Activated naive CD4-positive, alpha-beta T cell treated with anti-CD3 and anti-CD28 coated beads, Interleukin-2, amount 10 ng/mL, durations not matched to agents 7 days and 5 days (primary cell): ENCODE results near the gene RRP1.

Source experiments
- CTCF ChIA-PET: fragments of 350-600 bp; sonication (Branson Sonifier 250); formaldehyde crosslinking; loops from one replicate; lab custom pipeline; 2021; ENCODE audit warnings: antibody characterized with exemption; lab: Charles Lee
- DNase-seq: peaks from one replicate; pipeline ENCODE4 v3.0.0-alpha.2; 2020
- H3K27ac Mint-ChIP-seq: one replicate; pipeline ENCODE4 v1.8.0; 2021; ENCODE audit warnings: mild to moderate bottlenecking, moderate library complexity, mixed read lengths
- H3K27me3 Mint-ChIP-seq: one replicate; pipeline ENCODE4 v1.8.0; 2021; ENCODE audit warnings: mild to moderate bottlenecking, mixed read lengths
- H3K36me3 Mint-ChIP-seq: one replicate; pipeline ENCODE4 v1.8.0; 2021; ENCODE audit warnings: mixed read lengths
- H3K4me1 Mint-ChIP-seq: one replicate; pipeline ENCODE4 v1.8.0; 2021; ENCODE audit warnings: mixed read lengths
- H3K4me3 Mint-ChIP-seq: one replicate; pipeline ENCODE4 v1.8.0; 2021; ENCODE audit warnings: mild to moderate bottlenecking, moderate library complexity, mixed read lengths
- H3K9me3 Mint-ChIP-seq: one replicate; pipeline ENCODE4 v1.8.0; 2021; ENCODE audit warnings: mixed read lengths

Gene RRP1

DNA sequence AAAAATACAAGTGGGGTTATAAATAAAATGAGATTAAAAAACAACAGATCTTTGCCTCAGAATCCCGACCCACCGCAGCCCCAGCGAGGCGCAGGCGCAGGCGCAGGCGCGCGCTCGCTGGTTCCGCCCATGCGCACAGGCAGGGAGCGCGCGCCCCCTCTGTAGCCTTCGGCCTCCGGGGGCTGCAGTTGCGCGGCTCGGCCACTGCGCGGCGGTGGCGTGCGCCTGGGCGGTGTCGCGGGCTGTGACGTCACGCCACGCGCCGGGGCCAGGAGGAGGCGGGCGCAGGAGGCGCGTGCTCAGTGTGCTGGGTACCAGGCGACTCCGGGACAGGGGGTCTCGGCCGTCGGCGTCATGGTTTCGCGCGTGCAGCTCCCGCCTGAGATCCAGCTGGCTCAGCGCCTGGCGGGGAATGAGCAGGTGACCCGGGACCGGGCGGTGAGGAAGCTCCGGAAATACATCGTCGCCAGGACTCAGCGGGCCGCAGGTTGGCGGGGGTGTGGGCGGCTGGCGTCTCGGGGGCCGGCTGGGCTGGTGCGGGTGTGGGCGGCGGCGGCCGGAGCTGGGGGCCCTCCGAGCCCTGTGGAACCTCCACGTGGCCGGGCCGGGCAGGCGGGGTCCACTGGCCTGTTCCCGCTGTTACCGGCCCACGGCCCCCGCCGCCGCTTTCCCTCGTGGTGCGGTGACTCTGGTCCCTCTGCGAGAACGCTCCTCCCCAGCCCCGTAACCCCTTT is at the start of gene RRP1:
Gene RRP1 (plus strand): TSS at position 302 of the 734 bp plus-strand sequence. CDS start 53 bp downstream, at position 355.
- peak; percentile 91 for DNase-seq
- Mint-ChIP-seq H3K9me3 (no peaks in the 10 kb centered on the region), H3K36me3 (peaks cover 23% of the 10 kb centered on the region), H3K4me3 (peak within 1 kb of the TSS; percentile 94), H3K27me3 (peaks cover 4% of the 10 kb centered on the region), H3K27ac (peak within 1 kb of the TSS; percentile 90), H3K4me1 (peaks cover 27% of the 10 kb centered on the region)
- CTCF ChIA-PET = interaction anchor here (0.7 to 1.4 kb wide), 3 partner anchors 20 to 133 kb away, joined by 3 read pairs; no protein-coding TSS in a partner anchor

- H3K27me3 Mint-ChIP-seq = no peaks in the 10 kb centered on the region
- CTCF ChIA-PET = no interaction called here
- DNase-seq = no peak
- H3K9me3 Mint-ChIP-seq = no peaks in the 10 kb centered on the region
- H3K4me3 Mint-ChIP-seq = no peak overlapping the region
- H3K36me3 Mint-ChIP-seq = peaks cover 14% of the 10 kb centered on the region
- H3K4me1 Mint-ChIP-seq = peaks cover 14% of the 10 kb centered on the region
- no peak overlapping the region for H3K27ac Mint-ChIP-seq
Observed at GRCh38 chr21:43739621-43740435, 49.5 kb upstream of the RRP1 start.

DNA sequence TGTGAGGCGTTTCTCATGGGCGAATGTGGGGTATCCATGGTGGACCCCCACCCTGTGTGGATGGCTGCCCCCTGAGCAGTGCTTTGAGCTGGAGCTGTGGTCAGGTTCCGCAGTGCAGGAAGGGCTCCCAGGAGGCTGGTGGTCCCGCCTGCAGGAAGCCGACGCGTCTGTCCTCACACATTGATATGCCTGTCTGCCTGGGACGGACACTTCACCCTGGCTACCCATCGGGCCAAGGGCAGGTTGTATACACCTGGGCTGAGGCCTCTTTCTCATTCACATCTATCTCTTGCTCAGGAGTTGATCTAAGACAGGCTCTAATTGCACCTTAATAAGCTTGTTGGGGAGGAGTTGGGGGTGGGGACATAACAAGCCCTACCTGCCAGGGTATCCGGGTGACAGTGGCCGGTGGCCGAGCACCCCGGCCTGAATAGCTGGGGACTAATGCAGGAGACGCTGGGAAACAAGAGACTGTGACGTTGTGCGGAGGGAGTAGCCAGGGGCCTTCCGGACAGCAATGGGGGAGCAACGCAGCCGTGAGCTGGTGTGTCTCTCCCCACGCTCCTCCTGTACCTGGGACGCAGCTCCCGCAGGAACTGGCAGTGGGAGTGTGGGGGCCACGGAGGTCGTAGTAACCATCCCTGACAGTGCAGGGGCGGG is 48.8 kb upstream of the RRP1 start:
- CTCF ChIA-PET = no interaction called here
- Mint-ChIP-seq H3K4me3 (peak overlapping the region; percentile 23), H3K27ac (peak overlapping the region; percentile 28)

DNA sequence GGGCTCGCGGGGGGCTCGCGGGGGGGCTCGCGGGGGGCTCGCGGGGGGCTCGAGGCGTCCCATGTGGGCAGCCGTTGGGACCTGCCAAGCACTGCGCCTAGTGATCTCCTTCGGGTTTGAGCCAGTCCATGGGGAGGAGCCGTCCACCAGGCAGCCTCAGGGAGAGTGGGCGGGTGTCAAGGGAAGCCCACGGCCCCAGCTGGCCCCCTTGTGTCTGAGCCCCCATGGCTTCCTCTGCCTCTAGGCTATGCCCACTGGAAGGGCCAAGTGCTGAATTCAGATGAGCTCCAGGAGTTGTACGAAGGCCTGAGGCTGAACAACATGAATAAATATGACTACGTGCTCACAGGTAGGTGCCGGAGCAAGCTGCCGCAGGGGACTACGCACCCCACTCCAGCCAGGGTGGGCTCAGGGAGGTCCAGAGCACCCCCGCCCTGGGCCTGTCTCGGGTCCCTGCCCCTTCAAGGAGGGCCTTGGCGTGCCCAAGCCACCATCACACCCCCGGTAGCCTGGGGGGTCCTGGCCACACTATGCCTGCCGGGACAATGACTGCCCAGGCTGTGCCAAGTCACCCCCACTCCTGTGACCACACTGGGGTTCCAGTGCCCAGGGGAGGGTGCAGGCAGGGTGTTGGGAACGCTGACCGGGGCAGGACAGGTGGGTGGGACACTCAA is 47.8 kb upstream of the RRP1 start:
- no peak for DNase-seq
- H3K27ac Mint-ChIP-seq = no peak overlapping the region
- no peak overlapping the region for H3K4me3 Mint-ChIP-seq
- CTCF ChIA-PET = no interaction called here
- no peaks in the 10 kb centered on the region for H3K9me3 Mint-ChIP-seq
- no peaks in the 10 kb centered on the region for H3K27me3 Mint-ChIP-seq
- peaks cover 10% of the 10 kb centered on the region for H3K36me3 Mint-ChIP-seq
- peaks cover 5% of the 10 kb centered on the region for H3K4me1 Mint-ChIP-seq

More for the DNA sequence above, 48.8 kb upstream of the RRP1 start:
- Mint-ChIP-seq H3K9me3 (no peaks in the 10 kb centered on the region), H3K36me3 (peaks cover 17% of the 10 kb centered on the region), H3K4me1 (peaks cover 11% of the 10 kb centered on the region), H3K27me3 (no peaks in the 10 kb centered on the region)
- peak; percentile 46 for DNase-seq

DNA sequence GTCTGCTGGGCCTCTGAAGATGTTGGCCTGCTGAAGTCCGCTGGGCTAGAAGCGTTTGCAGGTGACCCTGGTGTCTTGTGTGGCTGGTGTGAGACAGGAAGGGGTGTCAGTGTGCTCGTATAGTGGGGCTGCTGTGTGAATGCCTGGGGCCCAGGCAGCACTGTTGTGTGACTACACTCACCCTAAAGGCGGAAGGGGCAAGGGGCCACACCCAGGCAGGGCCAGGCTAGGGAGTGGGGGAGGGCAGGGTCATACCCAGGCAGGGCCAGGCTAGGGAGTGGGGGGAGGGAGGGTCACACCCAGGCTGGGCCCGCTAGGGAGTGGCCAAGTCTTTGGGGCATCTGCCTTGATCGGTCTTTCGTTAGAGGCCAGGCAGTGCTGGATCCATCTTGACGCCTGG is 45.4 kb upstream of the RRP1 start:
- no peaks in the 10 kb centered on the region for H3K27me3 Mint-ChIP-seq
- CTCF ChIA-PET = no interaction called here
- H3K4me1 Mint-ChIP-seq = peaks cover 5% of the 10 kb centered on the region
- no peaks in the 10 kb centered on the region for H3K9me3 Mint-ChIP-seq
- H3K36me3 Mint-ChIP-seq = peaks cover 10% of the 10 kb centered on the region
- no peak overlapping the region for H3K27ac Mint-ChIP-seq
- DNase-seq = no peak
- H3K4me3 Mint-ChIP-seq = no peak overlapping the region

DNA sequence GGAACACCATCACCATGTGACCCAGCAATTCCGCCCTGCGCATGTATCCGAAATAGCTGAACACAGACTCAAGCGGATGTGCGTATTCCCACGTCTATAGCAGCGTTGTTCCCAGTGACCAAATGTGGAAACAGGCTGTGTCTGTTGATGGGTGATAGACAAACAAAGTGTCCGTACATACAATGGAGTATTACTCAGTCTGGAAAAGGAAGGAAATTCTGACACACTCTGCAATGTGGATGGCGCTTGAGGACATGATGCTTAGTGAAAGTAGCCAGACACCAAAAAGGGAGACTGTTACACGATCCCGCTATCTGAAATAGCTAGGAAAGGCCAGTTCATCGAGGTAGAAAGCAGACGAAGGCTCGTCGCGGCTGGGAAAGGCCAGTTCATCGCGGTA is 44.7 kb upstream of the RRP1 start:
- Mint-ChIP-seq H3K27me3 (no peaks in the 10 kb centered on the region), H3K36me3 (peaks cover 14% of the 10 kb centered on the region), H3K4me1 (peaks cover 5% of the 10 kb centered on the region), H3K4me3 (no peak overlapping the region), H3K9me3 (no peaks in the 10 kb centered on the region), H3K27ac (no peak overlapping the region)
- CTCF ChIA-PET = no interaction called here
- no peak for DNase-seq

DNA sequence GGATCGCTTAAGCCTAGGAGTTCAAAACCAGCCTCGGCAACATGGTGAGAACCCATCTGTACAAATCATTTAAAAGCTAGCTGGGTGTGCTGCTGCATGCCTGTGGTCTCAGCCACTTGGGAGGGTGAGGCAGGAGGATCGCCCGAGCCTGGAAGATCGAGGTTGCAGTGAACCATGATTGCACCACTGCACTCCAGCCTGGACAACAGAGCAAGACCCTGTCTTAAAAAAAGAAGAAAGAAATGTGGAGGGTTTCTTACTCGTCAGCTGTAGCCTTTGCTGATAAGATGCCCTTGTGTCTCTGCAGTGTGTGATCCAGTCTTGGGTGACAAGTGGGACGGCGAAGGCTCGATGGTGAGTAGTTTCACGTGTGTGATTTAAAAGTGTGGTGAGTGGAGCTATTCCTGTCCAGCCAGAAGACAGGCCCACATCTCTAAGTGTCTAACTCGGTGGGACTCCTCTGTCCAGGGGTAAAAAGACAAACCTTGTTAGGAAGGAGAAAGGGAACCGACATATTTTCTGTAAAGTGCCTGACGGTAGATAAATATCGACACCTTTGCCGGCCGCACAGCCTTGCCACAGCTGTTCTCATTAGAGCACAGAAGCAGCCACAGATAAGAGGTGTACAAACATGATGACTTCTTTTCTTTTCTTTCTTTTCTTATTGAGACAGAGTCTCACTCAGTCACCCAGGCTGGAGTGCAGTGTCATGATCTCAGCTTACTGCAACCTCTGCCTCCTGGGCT is 43.4 kb upstream of the RRP1 start:
- Mint-ChIP-seq H3K4me1 (no peaks in the 10 kb centered on the region), H3K4me3 (no peak overlapping the region), H3K27me3 (no peaks in the 10 kb centered on the region), H3K27ac (no peak overlapping the region), H3K36me3 (peaks cover 17% of the 10 kb centered on the region), H3K9me3 (no peaks in the 10 kb centered on the region)
- CTCF ChIA-PET = no interaction called here
- no peak for DNase-seq

DNA sequence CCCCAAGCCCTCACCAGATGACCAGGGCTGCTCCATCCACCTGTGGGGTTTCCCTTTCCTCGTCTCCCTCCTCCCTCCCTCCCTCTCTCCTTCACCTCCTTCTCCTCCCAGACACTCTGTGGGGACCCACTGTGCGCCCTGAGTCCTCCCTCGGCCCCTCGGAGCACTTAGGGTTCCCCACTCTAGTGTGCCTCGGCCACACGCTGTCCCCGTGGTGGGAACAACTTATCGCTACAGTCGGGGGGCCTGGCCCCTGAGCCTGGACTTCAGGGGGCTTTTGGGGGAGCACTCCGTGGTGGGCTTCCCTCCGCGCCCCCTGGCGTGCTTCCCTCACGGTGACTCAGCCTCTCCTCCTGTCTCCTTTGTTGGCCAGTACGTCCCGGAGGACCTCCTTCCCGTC is 40.8 kb upstream of the RRP1 start:
- Mint-ChIP-seq H3K27me3 (no peaks in the 10 kb centered on the region), H3K9me3 (no peaks in the 10 kb centered on the region), H3K36me3 (peaks cover 22% of the 10 kb centered on the region), H3K4me3 (no peak overlapping the region), H3K4me1 (no peaks in the 10 kb centered on the region), H3K27ac (no peak overlapping the region)
- CTCF ChIA-PET = no interaction called here
- no peak for DNase-seq

GRCh38 chr21:43749651-43750262 is 39.6 kb upstream of the RRP1 start:
- Mint-ChIP-seq H3K9me3 (no peaks in the 10 kb centered on the region), H3K27ac (no peak overlapping the region), H3K27me3 (no peaks in the 10 kb centered on the region), H3K4me3 (no peak overlapping the region), H3K36me3 (peaks cover 28% of the 10 kb centered on the region), H3K4me1 (no peaks in the 10 kb centered on the region)
- CTCF ChIA-PET = no interaction called here
- DNase-seq = no peak

DNA sequence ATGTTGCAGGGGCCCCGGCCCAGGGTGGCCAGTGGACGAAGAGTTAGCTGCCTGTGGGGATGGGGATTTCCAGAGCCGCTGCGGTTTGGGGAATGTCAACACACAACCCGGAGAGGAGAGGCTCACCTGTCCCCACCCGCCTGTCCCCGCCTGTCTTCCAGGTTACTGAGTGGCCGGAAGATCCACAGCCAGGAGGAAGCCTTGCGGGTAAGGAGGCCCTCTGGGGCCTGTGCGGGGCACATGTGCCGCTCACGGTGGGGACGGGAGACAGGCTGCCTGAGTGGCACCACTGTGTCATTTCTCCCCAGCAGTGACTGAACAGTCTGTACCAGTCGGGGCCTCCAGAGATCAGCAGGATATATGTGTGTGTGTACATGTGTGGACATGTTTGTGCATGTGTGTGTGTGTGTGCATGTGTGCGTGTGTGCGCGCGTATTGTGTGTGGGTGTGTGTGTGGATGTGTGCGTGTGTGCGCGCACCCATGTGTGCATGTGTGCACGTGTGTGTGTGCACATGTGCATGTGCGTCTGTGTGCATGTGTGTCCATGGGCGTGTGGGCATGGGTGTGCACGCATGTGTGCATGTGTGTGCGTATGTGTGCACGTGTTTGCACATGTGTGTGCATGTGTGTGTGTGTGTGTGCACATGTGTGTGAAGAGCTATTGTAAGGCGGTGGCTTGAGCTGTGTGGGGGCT is 38.9 kb upstream of the RRP1 start:
- Mint-ChIP-seq H3K27ac (no peak overlapping the region), H3K4me1 (no peaks in the 10 kb centered on the region), H3K36me3 (peaks cover 26% of the 10 kb centered on the region), H3K4me3 (no peak overlapping the region), H3K27me3 (no peaks in the 10 kb centered on the region), H3K9me3 (no peaks in the 10 kb centered on the region)
- no peak for DNase-seq
- CTCF ChIA-PET = no interaction called here

DNA sequence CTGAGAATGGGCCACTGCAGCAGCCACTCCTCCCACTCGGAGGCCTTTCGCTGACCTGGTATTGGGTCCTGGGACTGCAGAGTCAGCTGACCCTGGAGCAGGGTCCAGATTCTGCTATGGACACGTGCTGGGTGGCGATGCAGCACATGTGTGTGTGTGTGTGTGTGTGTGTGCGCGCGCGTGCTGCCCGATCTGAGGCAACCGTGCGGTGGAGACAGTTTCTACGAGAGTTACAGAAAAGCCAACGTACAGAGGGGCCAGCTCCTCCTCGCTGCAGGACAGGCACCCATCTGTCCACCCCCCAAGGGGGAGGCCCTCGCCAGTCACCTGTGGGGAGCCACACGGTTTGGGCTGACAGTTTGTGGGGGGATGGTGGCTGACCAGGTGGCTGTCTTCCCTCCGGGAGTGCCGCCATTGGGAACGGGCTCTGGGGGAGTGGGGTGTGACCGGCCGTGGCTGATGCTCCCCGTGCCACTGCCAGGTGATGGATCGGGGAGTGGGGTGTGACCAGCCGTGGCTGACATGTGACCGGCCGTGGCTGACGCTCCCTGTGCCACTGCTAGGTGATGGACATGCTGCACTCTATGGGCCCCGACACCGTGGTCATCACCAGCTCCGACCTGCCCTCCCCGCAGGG is 37.3 kb upstream of the RRP1 start:
- no peaks in the 10 kb centered on the region for H3K27me3 Mint-ChIP-seq
- H3K36me3 Mint-ChIP-seq = peaks cover 32% of the 10 kb centered on the region
- CTCF ChIA-PET = no interaction called here
- H3K4me3 Mint-ChIP-seq = no peak overlapping the region
- no peaks in the 10 kb centered on the region for H3K9me3 Mint-ChIP-seq
- H3K27ac Mint-ChIP-seq = no peak overlapping the region
- DNase-seq = no peak
- no peaks in the 10 kb centered on the region for H3K4me1 Mint-ChIP-seq

GRCh38 chr21:43752758-43753438 is 36.5 kb upstream of the RRP1 start:
- Mint-ChIP-seq H3K36me3 (peaks cover 30% of the 10 kb centered on the region), H3K4me3 (no peak overlapping the region), H3K9me3 (no peaks in the 10 kb centered on the region), H3K27ac (no peak overlapping the region), H3K27me3 (no peaks in the 10 kb centered on the region), H3K4me1 (no peaks in the 10 kb centered on the region)
- CTCF ChIA-PET = no interaction called here
- no peak for DNase-seq
